HTERT RPE-1 (cell line): ENCODE results near the gene EMX2.

ENCODE experiments used
- in situ Hi-C: fragments of 300-500 bp; cut with MboI; formaldehyde crosslinking; loops from 4 replicates; pipeline ENCODE4 v1.14.3; 2020; ENCODE audit warnings: low sequenced_read_pairs

EMX2 gene

DNA sequence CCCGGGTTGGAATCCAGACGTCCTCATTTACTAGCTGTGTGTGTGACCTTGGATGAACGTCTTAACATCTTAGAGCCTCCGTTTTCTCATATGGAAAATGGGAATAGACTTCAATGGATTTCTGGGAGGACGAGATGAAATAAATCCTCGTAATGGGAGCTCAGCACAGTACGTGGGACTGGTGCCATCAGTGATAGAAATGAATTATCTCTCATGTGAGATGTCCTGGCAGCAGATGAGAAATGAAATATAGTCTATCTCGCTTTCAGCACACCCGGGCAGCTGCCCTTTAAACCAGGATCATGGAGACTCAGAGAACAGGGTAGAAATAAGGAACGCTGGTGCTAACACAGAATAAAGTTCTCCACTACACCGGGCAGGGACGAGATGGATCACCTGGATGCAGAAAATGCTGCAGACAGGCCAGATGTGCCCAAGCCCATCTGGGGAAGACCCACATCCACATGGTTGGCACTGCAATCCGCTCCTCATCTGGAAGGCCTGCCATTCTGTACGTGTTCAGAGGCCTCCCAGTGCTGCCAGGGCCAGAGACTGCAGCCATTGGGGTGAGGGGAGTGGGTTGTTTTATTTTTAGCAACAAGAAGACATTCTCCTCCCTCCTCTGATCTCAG lies 11.1 kb upstream of the EMX2 start:
- in situ Hi-C loops = no loop called here

DNA sequence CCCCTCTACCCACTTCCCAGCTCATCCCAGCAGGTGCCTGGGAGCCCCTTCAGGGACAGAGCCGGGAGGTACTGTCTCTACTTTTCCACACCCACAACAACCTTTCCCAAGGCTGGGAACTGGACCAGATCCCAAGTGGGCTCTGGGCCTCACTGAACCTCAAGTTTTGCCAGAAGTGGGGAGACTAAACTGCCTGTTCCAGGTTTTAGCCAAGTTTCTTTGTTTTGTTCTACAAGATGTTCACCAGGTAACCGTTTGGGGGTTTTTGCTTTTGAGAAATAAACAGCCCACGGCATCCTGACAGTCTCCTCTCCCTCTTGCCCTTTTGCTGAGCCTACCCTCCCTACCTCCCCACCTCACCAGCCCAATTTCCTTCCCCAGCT lies 10.6 kb upstream of the EMX2 start:
- in situ Hi-C loops = no loop called here

DNA sequence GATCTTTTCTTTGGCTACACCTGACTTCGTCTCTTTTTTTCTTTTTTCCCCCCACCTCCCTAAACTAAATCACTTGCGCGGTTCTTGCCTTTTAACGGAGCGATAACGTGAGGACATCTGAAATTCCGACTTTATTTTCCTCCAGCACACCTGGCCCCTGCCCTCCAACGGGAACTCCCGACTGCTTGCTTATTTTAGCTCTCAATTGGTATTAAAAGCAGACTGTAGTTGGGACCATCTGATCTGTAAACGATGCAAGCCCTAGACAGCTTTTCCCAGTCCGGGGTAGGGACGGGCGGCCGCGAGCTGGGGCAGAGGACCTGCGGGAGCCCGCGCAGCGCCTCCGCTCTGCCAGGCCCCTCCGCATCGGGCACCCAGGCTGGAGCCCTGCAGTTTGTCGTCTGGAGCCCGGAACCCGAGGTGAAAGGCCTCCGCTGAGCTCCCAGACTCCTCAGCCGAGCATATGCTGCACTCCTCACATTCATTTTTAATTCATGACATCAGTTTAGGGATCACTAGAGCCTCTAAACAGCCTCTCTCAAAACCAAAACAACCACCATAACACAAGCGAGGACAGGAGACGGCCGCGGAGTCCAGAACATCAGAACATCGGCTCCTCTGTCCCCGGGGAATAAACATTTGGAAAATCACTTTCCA lies 10.0 kb upstream of the EMX2 start:
- in situ Hi-C loops = no loop called here

DNA sequence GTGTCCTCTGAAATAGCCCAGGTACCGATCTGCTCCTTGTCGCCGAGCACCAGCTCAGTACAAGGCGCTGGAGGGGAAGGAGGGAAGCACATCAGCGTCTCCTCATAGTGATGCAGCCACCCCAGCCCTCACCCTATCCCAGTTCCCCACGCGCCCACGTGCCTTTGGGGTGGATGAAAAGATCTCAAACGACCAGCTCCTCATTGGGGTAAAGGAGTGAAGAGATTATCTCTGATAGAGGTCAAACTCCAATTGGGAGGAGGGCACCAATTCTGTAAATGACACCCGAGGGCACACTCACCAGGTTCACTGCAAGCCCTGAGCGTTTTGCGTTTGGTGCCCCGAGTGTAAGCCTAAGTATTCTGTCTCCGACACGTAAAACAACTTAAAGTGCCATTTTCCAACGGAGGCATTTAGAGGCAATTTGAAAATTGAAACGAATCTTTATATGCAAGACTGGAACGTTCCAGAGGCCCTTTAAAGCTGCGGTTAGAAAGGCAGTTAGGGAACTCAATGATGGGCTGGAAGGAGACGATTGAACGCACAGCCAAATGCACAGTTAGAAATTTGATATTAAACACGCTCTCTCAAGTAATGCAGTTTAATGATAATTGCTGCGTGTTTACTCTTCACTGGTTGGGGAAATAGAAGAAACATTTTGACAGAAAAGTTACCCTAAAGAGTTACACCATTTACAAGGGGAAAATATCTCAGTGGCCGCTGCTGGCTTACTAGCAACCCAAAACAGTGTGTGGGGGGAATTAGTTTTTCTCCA lies 8.9 kb upstream of the EMX2 start:
- in situ Hi-C loops = no loop called here

DNA sequence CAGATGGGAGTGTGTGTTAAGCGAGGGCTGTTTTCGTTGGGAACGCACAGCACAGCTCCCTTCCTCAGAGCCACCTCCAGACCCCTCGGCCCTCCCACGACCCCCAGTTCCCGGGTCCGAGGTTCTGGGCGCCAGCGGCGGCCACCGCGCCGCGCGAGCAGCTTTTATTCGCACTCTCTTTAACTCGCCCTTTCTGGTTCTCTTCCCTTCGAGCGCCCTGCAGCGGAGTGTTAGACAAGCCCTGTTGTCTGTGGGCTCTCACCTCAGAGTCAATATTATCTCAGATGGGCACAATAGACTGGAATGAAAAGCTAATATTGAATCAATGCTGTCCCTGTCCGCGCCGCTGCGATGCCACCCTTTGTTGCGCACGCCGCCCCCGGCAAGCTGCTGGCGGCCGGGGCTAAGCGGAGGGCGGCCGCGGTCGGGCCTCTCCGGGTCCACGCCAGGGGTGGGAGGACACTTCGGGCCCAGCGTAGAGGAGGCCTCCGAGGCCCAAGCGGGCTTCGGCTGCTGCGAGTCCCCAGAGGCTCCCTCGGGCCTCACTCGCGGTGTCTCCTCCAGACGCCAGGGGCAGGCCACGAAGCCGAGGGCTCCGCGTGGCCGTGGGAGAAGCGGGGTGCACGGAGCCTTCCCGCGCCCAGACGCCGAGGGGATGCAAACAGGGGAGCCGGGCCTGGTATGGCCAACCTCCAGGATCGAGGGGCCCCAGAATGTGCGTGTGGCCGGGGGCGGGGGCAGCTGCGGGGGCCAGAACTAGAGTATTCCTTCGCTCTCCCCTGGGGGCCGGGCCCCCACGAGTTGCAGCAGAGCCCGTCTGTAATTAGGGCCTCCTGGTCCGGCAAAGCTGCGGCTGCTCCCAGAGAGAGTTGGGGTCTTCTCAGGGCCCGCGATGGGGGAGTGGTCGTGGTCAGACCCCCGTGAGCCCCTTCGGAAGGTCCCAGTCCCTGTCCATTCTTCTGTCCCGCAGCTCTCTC lies 7.9 kb upstream of the EMX2 start:
- in situ Hi-C loops = no loop called here

DNA sequence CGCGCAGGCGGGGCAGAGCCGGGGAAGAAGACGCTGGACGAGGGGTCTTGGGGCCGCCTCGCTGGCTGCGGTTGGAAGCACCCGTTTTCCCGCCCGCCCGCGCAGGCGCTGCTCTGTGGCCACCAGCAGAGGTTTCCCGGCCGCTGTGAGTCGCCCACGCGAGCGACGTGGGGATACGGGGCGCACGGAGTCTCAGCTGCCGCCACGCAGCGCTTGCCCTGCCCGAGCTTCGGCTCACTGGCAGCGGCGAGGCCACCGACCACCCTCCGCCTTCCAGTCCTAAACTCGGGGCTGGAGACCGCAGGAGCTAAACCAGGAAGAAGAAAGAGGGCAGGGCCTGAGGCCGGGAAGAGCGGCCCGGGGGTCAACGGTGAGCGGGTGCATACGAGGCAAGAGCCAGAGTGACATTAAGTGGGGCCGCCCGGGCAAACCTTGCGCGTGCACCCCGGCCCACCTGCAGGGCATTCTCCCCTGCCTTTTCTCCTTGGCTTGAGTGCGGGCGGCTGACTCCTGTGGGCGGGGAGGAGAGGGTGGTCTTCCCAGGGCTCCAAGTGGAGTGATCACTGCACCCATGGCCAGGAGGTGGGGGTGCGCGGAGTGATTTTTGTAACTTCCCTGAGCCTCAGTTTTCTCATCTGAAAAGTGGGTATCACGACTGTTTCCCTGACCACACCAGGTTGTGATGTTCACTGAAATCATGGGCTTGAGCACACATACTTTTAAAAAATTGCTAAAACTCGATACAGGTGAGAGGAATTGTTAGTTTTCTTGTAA lies 7.1 kb upstream of the EMX2 start:
- in situ Hi-C loops = no loop called here

DNA sequence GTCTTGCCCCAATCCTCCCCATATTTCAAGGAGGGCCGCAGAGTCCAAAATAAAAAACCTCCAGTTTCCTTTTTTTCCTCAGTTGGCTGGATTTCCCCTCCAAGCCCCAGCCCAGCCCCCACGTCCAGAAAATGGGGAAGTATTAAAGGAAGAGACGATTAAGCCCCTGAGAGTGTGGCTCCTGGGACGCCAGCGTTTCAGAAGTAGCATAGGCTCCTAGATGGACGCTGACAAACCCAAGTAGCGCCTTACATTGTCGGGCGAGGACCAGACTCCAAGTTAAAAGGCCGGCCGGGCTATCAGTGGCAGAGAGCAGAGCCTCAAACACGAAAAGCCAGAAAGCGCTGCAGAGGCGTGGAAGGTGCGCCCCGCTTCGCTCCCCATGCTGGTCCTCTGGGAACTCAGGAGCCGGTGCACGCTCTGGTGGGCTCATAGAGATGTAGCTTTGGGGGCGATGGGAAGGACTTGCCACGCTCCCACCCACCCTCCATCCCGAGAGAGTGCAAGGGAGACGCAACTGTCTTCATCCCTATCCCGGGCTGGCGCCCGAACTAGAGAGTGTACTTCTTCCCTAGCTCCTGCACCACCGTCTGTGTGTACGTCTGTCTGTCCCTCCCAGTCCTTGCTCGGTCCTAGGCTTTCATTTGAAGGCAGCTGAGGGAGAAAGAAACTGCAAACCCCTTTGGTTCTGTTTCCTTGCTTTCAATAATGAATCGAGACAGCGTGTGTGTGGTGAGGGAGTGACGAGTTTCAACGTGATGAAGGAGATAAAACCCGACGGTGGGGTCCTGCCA lies 6.3 kb upstream of the EMX2 start:
- in situ Hi-C loops = no loop called here

DNA sequence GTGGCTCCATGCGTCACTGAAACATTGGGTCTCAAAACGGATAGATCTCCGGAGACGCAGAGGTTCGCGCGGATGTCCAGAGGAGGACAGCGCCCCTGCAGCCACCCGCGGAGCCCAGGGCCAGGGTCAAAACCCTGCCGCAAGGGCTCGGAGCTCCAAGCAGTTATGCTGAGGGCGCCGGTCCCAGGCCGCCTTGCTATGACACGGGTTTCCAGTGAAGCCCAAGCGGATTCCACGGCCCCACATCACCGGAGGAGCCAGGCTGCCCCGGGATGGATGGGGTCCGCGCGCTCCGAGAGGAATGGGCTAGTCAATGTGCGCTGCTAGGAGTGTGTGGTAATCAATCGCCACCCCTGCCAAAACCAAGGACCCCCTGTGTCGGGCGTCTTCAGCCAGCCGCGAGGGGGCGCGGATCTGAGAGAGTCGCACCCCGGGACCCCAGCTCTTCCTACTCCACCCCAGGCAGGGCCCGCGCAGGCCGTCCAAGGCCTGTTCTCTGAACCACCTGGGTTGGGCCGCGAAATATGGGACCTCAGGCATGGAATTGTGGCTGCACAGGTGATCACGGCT lies 5.6 kb upstream of the EMX2 start:
- in situ Hi-C loops = no loop called here

DNA sequence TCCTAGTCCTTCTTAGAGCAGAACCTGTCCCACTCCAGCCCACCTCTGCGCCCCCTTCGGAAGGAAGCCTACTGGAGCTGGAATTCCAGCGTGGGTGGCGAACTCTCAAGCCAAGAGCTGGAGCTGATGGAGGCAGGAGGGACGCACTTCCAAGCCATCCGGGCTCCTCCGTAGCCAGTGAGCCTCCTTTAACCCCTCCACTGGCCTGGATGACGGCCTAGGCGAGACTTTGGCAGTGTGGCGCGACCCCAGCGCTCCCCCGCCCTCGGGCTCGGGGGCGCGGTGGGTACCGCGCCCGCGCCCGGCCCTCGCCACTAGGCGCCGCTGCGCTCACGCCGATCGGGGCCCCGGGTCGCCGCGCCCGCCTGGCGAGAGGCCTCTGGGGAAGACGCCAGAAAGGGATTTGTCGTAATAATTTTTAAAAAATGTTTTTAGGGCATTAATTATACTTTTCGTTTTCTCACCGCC lies 5.1 kb upstream of the EMX2 start:
- in situ Hi-C loops = no loop called here

DNA sequence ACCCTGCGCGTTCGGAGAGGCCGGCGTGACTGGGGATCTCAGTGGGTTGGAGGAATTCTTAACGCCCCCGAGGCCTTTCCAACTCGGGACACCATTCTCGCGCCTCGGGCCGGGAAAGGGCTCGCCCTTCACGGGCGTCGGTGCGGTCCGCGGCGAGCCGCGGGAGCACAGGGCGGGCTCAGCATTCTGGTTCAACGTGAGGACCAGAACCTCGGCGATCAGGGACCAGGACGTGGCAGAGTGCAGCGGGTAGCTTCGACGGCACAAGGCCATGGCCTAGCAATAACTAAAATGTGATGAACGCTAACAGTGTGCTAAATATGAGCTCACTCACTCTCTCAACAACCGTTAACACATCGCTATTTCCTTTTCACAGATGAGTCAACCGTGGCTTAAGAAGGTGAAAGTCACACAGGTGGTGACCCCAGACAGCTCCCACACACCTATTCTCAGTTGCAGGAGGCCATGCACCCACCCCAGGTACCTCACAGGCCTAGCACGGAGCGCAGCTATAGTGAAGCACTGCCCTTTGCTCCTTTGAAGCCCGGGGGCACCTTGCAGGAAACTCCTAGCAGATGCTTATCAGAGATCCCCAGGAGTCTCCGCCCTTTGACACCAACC lies 4.5 kb upstream of the EMX2 start:
- in situ Hi-C loops = no loop called here

DNA sequence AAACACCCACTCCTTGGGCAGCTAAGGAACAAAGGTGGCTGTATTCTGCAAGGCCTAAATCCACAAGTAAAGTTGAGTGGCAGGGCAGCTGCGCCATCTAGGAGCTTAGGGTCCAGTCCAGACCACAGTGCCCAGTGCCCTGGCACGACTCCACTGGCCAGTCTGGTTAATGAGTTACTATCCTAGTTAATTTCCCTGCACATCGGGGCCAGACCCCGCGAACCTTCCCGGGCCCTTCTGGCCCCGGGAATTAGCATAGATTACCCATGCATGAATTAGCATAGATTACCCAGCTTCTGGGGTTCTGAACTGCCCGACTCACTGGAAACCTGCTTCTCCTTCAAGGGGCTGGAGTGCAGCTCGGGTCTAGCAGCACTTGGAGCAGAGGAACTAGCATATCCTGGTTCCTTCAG lies 3.2 kb upstream of the EMX2 start:
- in situ Hi-C loops = no loop called here

DNA sequence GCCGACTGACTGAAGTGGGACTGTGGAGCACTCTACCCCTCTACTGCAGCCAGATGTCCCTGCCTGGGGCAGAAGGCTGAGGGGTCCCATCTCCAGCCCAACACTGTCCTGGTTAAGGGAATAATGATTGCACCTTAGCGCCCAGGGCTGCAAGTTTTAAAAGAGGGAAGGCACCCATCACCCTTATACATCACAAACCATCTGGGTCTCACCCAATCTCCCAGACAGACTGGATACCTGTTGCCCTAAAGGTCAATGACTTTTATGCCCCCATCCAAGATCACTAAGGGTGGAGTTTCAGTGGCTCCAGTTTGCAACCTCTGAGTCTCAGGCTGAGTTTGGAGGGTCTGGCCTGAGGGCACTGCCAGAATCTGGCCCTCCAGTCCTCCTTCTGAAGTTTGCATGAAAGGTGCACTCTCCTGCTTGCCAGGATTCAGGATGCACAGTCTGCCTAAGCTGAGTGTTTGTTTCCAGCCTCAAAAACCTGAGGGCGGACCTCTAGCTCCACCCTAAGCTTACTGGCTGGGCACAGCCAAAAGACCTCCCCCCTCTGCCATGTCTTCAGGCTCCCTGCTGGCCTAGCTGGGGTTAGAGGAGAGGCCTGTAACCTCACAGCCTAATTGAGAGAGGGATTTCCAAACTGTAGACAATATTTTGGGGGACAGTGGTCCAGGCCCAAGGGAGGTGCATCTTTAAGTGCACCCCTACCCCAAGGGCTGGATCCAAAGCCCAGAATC lies 2.5 kb upstream of the EMX2 start:
- in situ Hi-C loops = no loop called here

DNA sequence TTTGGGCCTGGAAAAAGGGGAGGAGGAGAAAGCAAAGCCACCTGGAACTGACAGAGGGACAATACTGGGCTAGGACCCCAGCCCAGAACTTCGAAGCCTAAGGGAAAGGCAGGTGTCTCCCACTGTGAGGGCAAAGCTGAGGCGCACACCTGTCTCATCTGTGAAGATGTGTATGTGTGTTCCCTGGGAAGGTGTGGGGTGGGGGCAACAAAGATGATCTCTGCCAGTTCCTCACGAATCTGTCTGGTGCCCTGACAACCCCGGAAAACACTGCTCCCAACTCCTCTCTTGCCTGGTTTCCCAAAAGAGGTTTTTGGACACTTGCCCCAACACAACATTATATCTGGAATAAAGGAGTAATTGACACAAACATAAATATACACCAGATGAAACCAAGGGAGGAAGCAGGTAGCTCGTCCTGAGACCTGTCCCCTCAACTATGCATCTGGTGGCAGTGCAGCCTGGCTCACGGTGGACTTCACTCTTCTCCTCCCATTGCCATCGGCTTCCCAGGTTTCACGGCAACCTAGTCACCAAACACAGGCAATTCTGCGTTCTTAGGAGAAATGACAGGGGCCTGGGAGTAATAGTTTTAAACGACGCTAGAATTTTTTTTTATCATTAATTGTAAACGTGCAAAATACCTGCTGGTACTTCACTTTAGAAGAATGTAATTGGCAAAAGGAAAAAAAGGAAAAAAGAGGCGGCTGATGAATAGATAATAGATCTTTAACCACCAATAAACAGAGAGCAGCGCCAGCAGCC lies 1.7 kb upstream of the EMX2 start:
- in situ Hi-C loops = no loop called here

DNA sequence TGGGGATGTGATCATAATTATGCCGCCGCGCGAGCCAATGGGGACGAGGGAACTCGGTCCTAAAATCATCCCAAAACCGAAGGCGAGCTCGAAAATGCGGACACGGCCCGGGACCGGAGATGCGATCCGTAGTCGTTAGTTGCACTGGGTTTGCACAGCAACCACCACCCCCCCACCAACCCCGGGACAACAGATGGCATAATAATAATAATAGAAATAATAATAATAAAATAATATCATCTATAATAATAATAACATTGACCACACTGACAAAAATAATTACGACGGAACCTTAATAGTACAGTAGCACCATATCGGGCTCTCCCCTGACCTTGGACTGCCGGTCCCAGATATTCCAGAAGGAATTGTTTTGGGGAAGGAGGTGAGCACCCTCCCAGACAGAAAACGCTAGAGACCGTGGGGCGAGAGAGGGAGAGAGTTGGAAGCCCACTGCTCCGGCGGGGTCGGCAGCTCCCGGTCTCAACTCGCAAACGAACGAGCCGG lies 1.1 kb upstream of the EMX2 start:
- in situ Hi-C loops = no loop called here

DNA sequence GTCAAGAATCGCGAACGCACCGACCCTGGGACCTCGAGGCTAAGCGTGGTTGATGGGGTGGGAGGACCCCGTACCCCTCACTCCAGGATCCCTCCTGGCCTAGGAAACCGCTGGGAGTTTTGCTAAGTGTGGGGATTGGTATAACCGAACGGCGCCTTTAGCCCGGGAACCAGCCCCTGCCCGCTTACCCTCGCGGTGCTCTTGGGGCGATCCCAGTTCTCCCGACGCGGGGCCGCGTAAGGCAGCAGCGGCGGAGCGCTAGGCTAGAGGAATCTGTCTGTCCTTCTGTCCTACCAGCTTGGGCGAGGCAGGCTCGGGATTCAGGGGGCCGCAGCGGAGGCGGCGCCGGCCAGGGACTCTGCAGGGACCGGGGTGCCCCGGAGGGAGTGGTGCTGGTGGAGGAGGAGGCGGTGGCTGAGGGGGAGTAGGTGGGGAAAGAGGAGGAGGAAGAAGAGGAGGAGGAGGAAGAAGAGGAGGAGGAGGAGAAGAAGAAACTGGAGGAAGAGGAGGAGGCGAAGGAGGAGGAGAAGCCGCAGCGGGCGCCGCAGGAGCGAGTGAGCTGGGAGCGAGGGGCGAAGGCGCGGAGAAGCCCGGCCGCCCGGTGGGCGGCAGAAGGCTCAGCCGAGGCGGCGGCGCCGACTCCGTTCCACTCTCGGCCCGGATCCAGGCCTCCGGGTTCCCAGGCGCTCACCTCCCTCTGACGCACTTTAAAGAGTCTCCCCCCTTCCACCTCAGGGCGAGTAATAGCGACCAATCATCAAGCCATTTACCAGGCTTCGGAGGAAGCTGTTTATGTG lies 439 bp upstream of the EMX2 start:
- in situ Hi-C loops = no loop called here
